ENCODE data around the gene HSDL1.
"Not testable (repeated sequence)": the region's sequence is repeated elsewhere in the genome, so short reads cannot be mapped to it uniquely, and the experiment has no call there.

Gene HSDL1

DNA sequence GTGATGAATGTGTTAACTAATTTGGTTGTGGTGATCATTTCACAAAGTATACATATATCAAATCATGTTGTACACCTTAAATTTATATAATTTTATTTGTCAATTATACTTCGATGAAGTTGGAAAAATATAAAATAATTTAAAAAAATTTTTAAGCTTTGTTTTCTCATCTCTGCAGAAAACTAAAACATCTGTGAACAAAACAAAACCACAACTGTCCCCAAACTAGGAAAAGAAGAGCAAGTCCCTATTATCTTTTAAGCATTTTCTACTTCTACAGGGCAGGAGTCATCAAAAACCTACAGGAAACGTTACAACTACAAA is 6.5 kb downstream of the HSDL1 start:
- H3K4me1 Mint-ChIP-seq (ENCODE audit: low read depth): no peaks in the 10 kb centered on the region
- H3K27me3 Mint-ChIP-seq: no peaks in the 10 kb centered on the region
- H3K9me3 Mint-ChIP-seq: no peaks in the 10 kb centered on the region
- H3K4me3 Mint-ChIP-seq: no peak overlapping the region
- no peak overlapping the region for H3K27ac Mint-ChIP-seq
- intact Hi-C loops (cut with micrococcal nuclease): no loop called here
- peaks cover 6% of the 10 kb centered on the region for H3K36me3 Mint-ChIP-seq (ENCODE audit: low read depth)

GRCh38 chr16:84137769-84138357 is 7.1 kb downstream of the HSDL1 start:
- Mint-ChIP-seq H3K4me3 (no peak overlapping the region), H3K27ac (no peak overlapping the region), H3K9me3 (no peaks in the 10 kb centered on the region), H3K36me3 (ENCODE audit: low read depth) (peaks cover 6% of the 10 kb centered on the region), H3K27me3 (no peaks in the 10 kb centered on the region), H3K4me1 (ENCODE audit: low read depth) (no peaks in the 10 kb centered on the region)
- intact Hi-C loops (cut with micrococcal nuclease): no loop called here

DNA sequence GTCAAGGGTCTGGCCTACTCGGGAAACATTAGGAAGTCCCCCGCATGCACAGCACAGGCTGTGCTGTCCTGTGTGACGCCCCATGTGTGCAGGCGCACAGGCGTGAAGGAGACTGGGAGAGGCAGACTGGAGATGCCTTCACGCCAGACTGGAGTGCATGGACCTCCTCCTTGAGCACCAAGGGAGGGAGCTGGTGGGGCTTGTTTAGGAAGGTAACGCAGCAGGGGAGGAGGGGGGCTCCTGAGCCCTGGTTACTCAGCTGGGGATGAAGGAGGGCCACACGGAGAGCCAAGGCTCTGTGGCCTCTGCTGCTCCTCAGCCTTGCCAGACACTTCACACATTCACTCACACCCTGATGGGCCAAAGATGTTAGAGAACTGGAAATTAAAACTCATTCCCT is 7.7 kb downstream of the HSDL1 start:
- no peaks in the 10 kb centered on the region for H3K4me1 Mint-ChIP-seq (ENCODE audit: low read depth)
- intact Hi-C loops (cut with micrococcal nuclease): no loop called here
- H3K4me3 Mint-ChIP-seq: no peak overlapping the region
- no peaks in the 10 kb centered on the region for H3K9me3 Mint-ChIP-seq
- no peak overlapping the region for H3K27ac Mint-ChIP-seq
- peaks cover 6% of the 10 kb centered on the region for H3K36me3 Mint-ChIP-seq (ENCODE audit: low read depth)
- H3K27me3 Mint-ChIP-seq: no peaks in the 10 kb centered on the region

DNA sequence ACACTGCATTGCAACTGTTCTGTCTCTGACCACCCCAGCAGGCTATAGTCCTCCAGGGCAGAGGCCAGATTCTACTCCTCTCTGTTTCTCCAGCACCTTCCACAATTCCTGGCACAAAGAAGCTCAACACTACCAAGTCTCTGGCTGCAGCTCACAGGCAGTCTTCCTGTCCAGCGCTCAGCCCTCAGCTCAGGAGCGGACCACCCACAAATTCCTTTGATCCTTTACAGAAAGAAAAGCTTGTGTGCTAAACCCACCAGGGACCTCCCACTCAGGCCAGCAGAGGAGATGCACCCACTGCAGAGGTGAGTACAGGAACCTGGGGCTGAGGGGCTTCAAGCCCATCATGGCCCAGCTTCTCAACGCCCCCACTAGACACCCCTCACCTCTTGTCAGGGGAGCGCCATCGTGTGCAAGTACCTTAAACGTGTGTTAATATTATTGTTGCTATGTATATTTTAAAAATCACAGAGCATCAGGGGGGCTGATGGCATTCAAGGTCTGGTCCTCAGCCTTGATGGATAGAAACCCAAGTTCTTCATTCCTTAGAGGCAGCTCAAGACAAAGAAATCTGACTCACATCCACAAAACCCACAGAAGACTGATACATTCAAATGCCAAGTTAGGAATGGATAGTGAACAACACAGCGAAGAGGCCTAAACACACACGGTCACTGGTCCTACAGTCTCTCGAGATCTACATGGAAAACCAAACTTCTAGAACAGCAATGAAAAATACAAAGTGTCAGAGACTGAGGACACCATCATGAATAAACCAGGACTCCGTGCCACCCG is 8.4 kb downstream of the HSDL1 start:
- H3K27me3 Mint-ChIP-seq: no peaks in the 10 kb centered on the region
- peaks cover 7% of the 10 kb centered on the region for H3K36me3 Mint-ChIP-seq (ENCODE audit: low read depth)
- H3K9me3 Mint-ChIP-seq: no peaks in the 10 kb centered on the region
- H3K4me1 Mint-ChIP-seq (ENCODE audit: low read depth): no peaks in the 10 kb centered on the region
- intact Hi-C loops (cut with micrococcal nuclease): no loop called here
- H3K27ac Mint-ChIP-seq: no peak overlapping the region
- H3K4me3 Mint-ChIP-seq: no peak overlapping the region

DNA sequence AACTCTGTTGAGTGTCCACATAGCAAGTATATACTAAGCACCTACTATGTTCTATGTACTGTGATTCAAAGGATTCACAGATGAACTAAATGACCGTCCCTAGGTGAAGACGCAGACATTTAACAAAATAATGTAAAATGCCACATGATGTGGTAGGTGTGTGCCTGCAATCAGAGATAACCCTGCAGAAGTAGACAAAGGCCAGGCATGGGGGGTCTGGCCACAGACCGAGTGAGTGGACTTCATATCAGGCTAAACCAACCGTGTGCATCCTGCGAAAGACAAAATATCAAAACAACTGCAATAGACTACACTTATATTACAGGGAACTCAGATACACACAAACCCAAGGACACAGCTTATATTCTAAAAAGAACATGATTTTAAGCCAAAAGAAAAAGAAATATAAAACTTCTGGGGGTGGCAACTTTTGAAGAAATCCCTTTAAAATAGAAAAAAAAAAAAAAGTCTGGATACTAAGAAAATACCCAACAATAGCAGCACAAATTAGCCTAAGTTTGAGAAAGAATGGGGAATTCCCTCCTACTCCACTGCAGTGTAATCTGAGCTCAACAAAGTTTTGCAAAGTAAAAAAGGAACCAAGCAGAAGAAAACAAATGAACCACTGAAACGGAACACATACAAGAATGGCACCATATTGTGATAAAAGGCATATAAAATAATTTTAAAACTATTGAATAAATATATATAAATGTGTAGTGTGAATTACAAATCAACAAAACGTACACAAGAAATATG is 12.3 kb downstream of the HSDL1 start:
- intact Hi-C loops (cut with micrococcal nuclease): no loop called here
- Mint-ChIP-seq H3K36me3 (ENCODE audit: low read depth) (peaks cover 40% of the 10 kb centered on the region), H3K4me3 (no peak overlapping the region), H3K27ac (no peak overlapping the region), H3K9me3 (no peaks in the 10 kb centered on the region), H3K4me1 (ENCODE audit: low read depth) (no peaks in the 10 kb centered on the region), H3K27me3 (no peaks in the 10 kb centered on the region)

DNA sequence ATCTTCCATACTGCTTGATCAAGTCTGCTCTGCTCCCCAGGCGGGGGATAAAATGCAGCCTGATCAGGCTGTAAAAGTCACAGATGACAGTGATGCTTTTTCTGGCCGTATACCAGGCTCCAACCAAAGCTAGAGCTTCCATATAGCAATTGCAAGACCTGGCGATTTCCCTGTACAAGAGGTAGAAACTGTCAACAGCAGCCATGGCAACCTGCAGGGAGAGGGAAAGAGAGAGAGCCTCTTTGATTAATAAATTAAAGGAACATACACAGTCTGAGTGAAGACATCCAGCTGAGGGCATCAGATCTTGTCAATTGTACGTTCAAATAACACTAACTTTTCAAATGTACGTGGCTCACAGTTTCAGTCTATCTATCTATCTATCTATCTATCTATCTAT is 13.9 kb downstream of the HSDL1 start:
- Mint-ChIP-seq H3K4me1 (ENCODE audit: low read depth) (no peaks in the 10 kb centered on the region), H3K27me3 (no peaks in the 10 kb centered on the region), H3K27ac (no peak overlapping the region), H3K4me3 (no peak overlapping the region), H3K36me3 (ENCODE audit: low read depth) (peaks cover 46% of the 10 kb centered on the region), H3K9me3 (no peaks in the 10 kb centered on the region)
- intact Hi-C loops (cut with micrococcal nuclease): no loop called here

DNA sequence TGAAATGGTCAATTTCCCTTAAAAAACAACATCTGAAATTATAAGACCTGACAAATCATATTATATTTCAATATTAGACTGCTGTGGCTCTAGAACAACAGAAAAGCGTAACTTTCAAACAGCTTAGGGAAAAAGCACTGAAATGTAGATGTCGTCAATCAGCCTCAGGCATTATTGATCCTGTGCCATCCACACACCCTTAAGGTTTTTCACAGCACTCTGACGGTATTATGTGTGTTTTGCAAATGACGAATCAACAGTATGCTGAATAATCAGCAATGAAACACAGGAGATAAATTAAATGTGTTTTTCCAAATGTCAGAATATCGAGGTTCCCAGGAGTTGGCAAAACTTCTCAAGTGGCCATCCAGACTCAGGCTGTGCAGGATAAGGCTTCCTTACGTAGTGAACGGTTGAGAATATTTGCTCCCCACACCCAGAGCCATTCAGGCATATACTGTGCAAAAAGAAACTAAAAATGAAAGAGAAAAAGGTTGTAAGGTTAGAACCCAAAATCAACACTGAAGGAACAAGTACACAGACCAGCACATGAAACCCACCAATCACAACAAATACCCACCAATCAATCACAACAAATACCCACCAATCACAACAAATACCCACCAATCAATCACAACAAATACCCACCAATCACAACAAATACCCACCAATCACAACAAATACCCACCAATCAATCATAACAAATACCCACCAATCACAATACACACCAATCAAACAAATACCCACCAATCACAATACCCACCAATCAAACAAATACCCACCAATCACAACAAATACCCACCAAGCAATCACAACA is 20.5 kb downstream of the HSDL1 start:
- Mint-ChIP-seq H3K9me3 (no peaks in the 10 kb centered on the region), H3K36me3 (ENCODE audit: low read depth) (peaks cover 67% of the 10 kb centered on the region), H3K4me3 (no peak overlapping the region), H3K27ac (no peak overlapping the region), H3K27me3 (no peaks in the 10 kb centered on the region), H3K4me1 (ENCODE audit: low read depth) (peaks cover 5% of the 10 kb centered on the region)
- intact Hi-C loops (cut with micrococcal nuclease): no loop called here

DNA sequence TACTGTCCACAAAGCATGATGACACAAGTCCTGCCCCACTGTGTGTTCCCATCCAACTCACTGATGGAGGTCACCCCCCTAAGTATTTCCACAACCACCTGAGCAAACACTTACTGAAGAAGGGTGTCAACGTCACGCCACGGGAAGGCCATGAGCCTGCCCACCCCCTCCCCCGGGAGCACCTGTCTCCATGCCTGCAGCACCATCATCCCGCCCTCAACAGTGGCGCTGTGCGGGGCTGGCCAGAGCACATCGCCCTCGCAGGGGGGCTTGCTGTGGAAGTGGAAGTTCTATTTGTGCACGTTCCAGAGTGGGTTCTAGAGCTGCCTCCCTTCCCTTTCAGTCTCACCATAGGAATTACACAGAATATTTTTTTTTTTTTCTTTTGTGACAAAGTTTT is 24.0 kb downstream of the HSDL1 start:
- no peaks in the 10 kb centered on the region for H3K9me3 Mint-ChIP-seq
- peaks cover 41% of the 10 kb centered on the region for H3K36me3 Mint-ChIP-seq (ENCODE audit: low read depth)
- peaks cover 11% of the 10 kb centered on the region for H3K4me1 Mint-ChIP-seq (ENCODE audit: low read depth)
- H3K27ac Mint-ChIP-seq: no peak overlapping the region
- H3K4me3 Mint-ChIP-seq: no peak overlapping the region
- H3K27me3 Mint-ChIP-seq: peaks cover 2% of the 10 kb centered on the region
- intact Hi-C loops (cut with micrococcal nuclease): no loop called here

DNA sequence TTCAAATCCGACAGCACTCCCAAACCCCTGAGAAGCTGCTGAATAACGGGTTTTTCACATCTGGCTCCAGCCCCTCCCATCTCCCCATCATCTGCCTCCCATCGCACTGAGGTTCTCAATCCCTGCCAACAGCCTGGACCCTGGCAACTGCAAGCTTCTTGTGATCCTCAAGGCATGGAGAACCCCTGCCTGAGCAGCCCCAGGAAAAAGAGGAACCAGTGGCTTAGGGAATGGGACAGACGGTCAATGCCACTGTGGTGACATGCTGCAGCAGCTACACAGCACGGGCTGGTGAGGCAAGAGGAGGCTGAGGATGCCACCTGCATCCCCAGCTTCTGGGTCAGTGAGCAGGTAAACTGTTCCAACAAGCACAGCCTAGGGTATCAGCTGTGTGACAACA is 25.0 kb downstream of the HSDL1 start:
- Mint-ChIP-seq H3K36me3 (ENCODE audit: low read depth) (peaks cover 32% of the 10 kb centered on the region), H3K27me3 (peaks cover 2% of the 10 kb centered on the region), H3K9me3 (no peaks in the 10 kb centered on the region), H3K27ac (no peak overlapping the region), H3K4me1 (ENCODE audit: low read depth) (peaks cover 19% of the 10 kb centered on the region), H3K4me3 (no peak overlapping the region)
- intact Hi-C loops (cut with micrococcal nuclease): no loop called here

GRCh38 chr16:84119368-84119767 is 25.6 kb downstream of the HSDL1 start:
- Mint-ChIP-seq H3K4me1 (ENCODE audit: low read depth) (peaks cover 26% of the 10 kb centered on the region), H3K27ac (no peak overlapping the region), H3K4me3 (no peak overlapping the region), H3K27me3 (peaks cover 2% of the 10 kb centered on the region), H3K9me3 (no peaks in the 10 kb centered on the region), H3K36me3 (ENCODE audit: low read depth) (peaks cover 25% of the 10 kb centered on the region)
- intact Hi-C loops (cut with micrococcal nuclease): no loop called here

- H3K27me3 Mint-ChIP-seq; intact Hi-C loops (cut with micrococcal nuclease); H3K9me3 Mint-ChIP-seq; H3K27ac Mint-ChIP-seq; H3K4me3 Mint-ChIP-seq: not testable (repeated sequence)
- H3K4me1 Mint-ChIP-seq (ENCODE audit: low read depth): peaks cover 29% of the 10 kb centered on the region
- H3K36me3 Mint-ChIP-seq (ENCODE audit: low read depth): peaks cover 21% of the 10 kb centered on the region
Observed at GRCh38 chr16:84118315-84118714, 26.7 kb downstream of the HSDL1 start.

DNA sequence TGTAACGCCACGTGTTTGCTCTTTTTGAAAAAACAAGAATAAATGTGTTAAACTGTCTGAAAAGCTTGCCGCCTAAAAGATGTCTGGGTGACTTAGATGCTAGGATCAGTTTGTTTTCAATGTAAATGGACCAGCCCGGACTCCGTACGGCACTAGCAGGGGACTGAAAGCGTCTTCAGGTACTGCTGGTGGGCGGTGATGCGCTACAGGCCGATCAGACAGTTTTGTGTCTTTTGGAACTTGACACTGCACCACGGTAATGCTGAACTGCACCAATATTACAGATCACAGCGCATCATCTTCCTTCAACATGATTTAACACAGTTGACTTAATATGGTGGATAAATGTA is 27.5 kb downstream of the HSDL1 start:
- Mint-ChIP-seq H3K4me1 (ENCODE audit: low read depth) (peaks cover 29% of the 10 kb centered on the region), H3K27me3 (peaks cover 2% of the 10 kb centered on the region), H3K27ac (peak overlapping the region; percentile 85), H3K36me3 (ENCODE audit: low read depth) (peaks cover 14% of the 10 kb centered on the region), H3K9me3 (no peaks in the 10 kb centered on the region), H3K4me3 (peak overlapping the region; percentile 83)
- intact Hi-C loops (cut with micrococcal nuclease): loop anchor here (2.0 kb wide), 3 partner anchors 27 to 69 kb away; partner anchors contain the start of genes DNAAF1, HSDL1 and TAF1C

DNA sequence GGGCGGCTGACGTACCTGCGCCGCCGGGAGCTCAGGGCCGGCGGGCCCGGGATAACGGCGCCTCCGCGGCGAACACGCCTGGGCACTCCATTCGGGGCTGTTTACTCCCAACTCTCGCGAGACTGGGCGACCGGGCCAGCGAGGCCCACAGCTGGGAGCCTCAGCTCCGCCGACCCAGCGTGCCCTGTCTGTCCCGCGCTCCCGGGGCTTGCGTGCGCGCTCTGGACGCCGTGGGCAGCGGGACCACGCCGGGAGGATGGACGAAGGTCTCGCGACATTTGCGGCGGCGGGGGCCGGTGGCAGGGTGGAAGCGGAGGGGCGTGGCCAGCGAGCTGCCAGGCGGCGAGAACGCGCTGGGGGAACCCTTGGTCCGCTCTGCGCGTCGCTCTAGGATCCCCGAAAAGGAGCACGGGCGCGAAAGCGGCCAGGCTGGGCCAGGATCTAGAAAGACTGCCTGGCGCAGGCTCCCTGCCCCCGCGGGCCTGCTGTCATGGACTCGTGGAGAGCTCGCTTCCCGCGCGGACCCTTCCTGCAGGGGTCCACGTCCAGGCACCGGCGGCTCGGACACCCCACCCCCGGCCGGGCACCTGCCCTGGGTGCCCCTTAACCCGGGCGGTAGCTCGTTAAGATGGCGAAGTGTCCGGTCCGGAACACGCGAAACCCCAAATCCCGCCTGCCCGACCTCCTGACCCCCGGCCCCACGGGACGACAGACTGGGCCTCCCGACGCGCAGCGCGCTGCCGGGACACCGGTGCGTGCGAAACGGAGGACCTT is 28.1 kb downstream of the HSDL1 start, which contains the start of gene MBTPS1:
Gene MBTPS1 (minus strand): TSS at position 223 of the 774 bp plus-strand sequence. CDS start 15,159 bp downstream, outside the sequence.
- Mint-ChIP-seq H3K4me3 (peak within 1 kb of the TSS; percentile 83), H3K9me3 (no peaks in the 10 kb centered on the region), H3K27ac (peak within 1 kb of the TSS; percentile 85), H3K27me3 (peaks cover 2% of the 10 kb centered on the region), H3K36me3 (ENCODE audit: low read depth) (peaks cover 9% of the 10 kb centered on the region), H3K4me1 (ENCODE audit: low read depth) (peaks cover 29% of the 10 kb centered on the region)
- intact Hi-C loops (cut with micrococcal nuclease): loop anchor here (2.0 kb wide), 3 partner anchors 28 to 70 kb away; partner anchors contain the start of genes DNAAF1, HSDL1 and TAF1C
